ENCODE measurements around the gene PRPF4. TPM values are rescaled to one million over a fixed set of nuclear protein-coding genes. Genes with fewer than 3 reads are reported as not detected.
A peak's percentile ranks its signal among the peaks of the same experiment; 100 is the strongest.

PRPF4 gene
- total RNA-seq, 1 donor from 2014 or later, result 13.2 TPM

GRCh38 chr9:113269355-113269754, 6.1 kb upstream of the PRPF4 start:
- H3K27me3 ChIP-seq, result no peaks in the 10 kb centered on the region
- no peaks in the 10 kb centered on the region for H3K9me3 ChIP-seq
- no peak overlapping the region for H3K27ac ChIP-seq
- TF ChIP-seq, protein P1, sequence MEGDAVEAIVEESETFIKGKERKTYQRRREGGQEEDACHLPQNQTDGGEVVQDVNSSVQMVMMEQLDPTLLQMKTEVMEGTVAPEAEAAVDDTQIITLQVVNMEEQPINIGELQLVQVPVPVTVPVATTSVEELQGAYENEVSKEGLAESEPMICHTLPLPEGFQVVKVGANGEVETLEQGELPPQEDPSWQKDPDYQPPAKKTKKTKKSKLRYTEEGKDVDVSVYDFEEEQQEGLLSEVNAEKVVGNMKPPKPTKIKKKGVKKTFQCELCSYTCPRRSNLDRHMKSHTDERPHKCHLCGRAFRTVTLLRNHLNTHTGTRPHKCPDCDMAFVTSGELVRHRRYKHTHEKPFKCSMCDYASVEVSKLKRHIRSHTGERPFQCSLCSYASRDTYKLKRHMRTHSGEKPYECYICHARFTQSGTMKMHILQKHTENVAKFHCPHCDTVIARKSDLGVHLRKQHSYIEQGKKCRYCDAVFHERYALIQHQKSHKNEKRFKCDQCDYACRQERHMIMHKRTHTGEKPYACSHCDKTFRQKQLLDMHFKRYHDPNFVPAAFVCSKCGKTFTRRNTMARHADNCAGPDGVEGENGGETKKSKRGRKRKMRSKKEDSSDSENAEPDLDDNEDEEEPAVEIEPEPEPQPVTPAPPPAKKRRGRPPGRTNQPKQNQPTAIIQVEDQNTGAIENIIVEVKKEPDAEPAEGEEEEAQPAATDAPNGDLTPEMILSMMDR (IDR thresholded peaks at IDR 0.05), result no peak
- peaks cover 72% of the 10 kb centered on the region for H3K36me3 ChIP-seq
- H3K4me1 ChIP-seq, result peaks cover 4% of the 10 kb centered on the region
- DNase-seq (no peak), ATAC-seq (no peak)
- no peak overlapping the region for H3K4me3 ChIP-seq
- intact Hi-C loops (cut with DNase I), result no loop called here

DNA sequence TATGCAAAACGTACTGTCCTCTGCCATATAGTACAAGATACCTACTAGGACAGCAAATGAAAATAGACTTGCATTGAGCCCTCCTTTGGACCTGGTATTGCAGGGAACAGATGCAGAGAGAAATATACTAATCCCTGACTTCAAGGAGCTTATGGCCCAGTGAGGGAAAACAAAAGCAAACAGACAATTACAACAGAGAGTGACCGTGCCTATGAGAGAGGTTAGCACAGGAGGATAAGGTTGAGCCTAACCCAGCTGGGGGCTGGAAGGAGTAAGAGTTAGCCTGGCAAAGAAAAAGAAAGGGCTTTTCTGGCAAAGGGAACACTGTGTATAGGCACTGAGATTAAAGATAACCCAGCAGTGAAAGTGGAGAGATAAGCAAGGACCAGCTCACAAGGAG, 5.6 kb upstream of the PRPF4 start:
- intact Hi-C loops (cut with DNase I), result loop anchor here (10.0 kb wide), 1 partner anchor 325 kb away; no protein-coding TSS in a partner anchor
- TF ChIP-seq, protein P1 (IDR thresholded peaks at IDR 0.05), result no peak
- peaks cover 4% of the 10 kb centered on the region for H3K4me1 ChIP-seq
- no peak for ATAC-seq
- no peak overlapping the region for H3K27ac ChIP-seq
- H3K9me3 ChIP-seq, result no peaks in the 10 kb centered on the region
- H3K27me3 ChIP-seq, result no peaks in the 10 kb centered on the region
- H3K4me3 ChIP-seq, result no peak overlapping the region
- DNase-seq, result no peak
- H3K36me3 ChIP-seq, result peaks cover 72% of the 10 kb centered on the region

GRCh38 chr9:113274474-113275156, 843 bp upstream of the PRPF4 start:
- DNase-seq, result no peak

GRCh38 chr9:113278840-113279239, 3.4 kb downstream of the PRPF4 start:
- H3K27ac ChIP-seq, result no peak overlapping the region
- H3K36me3 ChIP-seq, result peaks cover 67% of the 10 kb centered on the region
- no peaks in the 10 kb centered on the region for H3K27me3 ChIP-seq
- no peak overlapping the region for H3K4me3 ChIP-seq
- peaks cover 10% of the 10 kb centered on the region for H3K4me1 ChIP-seq
- DNase-seq, result no peak
- intact Hi-C loops (cut with DNase I), result loop anchor here (10.0 kb wide), 1 partner anchor 316 kb away; no protein-coding TSS in a partner anchor
- no peak for ATAC-seq
- TF ChIP-seq, protein P1 (IDR thresholded peaks at IDR 0.05), result no peak
- H3K9me3 ChIP-seq, result no peaks in the 10 kb centered on the region

More at GRCh38 chr9:113274474-113275156, 843 bp upstream of the PRPF4 start:
- Histone ChIP-seq H3K27me3 (no peaks in the 10 kb centered on the region), H3K4me3 (peak overlapping the region; percentile 82), H3K4me1 (peaks cover 10% of the 10 kb centered on the region), H3K9me3 (no peaks in the 10 kb centered on the region), H3K36me3 (peaks cover 64% of the 10 kb centered on the region), H3K27ac (peak overlapping the region; percentile 93)
- intact Hi-C loops (cut with DNase I), result loop anchor here (10.0 kb wide), 1 partner anchor 320 kb away; no protein-coding TSS in a partner anchor
- TF ChIP-seq, protein P1 (IDR thresholded peaks at IDR 0.05), result peak; percentile 71
- peak; percentile 56 for ATAC-seq

- no peak overlapping the region for H3K4me3 ChIP-seq
- no peak overlapping the region for H3K27ac ChIP-seq
- no peaks in the 10 kb centered on the region for H3K9me3 ChIP-seq
- H3K27me3 ChIP-seq, result no peaks in the 10 kb centered on the region
- DNase-seq (no peak), ATAC-seq (no peak)
- TF ChIP-seq, protein P1 (IDR thresholded peaks at IDR 0.05), result no peak
- H3K36me3 ChIP-seq, result peaks cover 92% of the 10 kb centered on the region
- H3K4me1 ChIP-seq, result peaks cover 3% of the 10 kb centered on the region
- intact Hi-C loops (cut with DNase I), result no loop called here
Observed at GRCh38 chr9:113281356-113281755, 5.9 kb downstream of the PRPF4 start.

Measured in upper lobe of right lung (tissue), 1 donor.